AG08396 (cell line): ENCODE data around the gene CCNL2.
"Not testable (repeated sequence)": the region's sequence is repeated elsewhere in the genome, so short reads cannot be mapped to it uniquely, and the experiment has no call there.

ENCODE experiments used
- DNase-seq: peaks from one replicate; pipeline ENCODE4 v3.0.0; 2012; ENCODE audit warnings: low spot score, mixed read lengths

The CCNL2 gene

GRCh38 chr1:1419813-1420653 is 20.9 kb upstream of the CCNL2 start:
- DNase-seq: peak; percentile 75

DNA sequence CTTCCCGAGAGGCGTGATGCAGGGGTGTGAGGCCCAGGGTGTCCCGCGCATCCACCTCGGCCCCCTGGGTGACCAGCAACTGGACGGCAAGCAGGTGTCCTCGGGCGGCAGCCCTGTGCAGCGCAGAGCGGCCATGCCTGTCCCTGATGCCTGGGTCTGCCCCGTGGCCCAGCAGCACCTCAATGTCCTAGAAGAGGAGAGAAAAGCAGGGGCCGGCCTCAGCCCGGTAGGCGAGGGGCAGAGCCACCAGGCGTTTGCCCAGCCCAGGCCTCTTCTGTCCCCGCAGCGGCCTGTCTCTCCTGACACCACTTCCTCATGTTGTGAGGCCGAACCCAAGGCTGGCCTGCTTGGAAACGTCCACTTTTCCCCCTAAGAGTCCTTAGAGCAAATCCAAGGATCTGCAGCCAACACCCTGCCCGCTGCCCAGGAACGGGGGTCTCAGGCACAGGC is 20.3 kb upstream of the CCNL2 start:
- no peak for DNase-seq

- DNase-seq: no peak
Observed at GRCh38 chr1:1418464-1419362, 19.6 kb upstream of the CCNL2 start.

DNA sequence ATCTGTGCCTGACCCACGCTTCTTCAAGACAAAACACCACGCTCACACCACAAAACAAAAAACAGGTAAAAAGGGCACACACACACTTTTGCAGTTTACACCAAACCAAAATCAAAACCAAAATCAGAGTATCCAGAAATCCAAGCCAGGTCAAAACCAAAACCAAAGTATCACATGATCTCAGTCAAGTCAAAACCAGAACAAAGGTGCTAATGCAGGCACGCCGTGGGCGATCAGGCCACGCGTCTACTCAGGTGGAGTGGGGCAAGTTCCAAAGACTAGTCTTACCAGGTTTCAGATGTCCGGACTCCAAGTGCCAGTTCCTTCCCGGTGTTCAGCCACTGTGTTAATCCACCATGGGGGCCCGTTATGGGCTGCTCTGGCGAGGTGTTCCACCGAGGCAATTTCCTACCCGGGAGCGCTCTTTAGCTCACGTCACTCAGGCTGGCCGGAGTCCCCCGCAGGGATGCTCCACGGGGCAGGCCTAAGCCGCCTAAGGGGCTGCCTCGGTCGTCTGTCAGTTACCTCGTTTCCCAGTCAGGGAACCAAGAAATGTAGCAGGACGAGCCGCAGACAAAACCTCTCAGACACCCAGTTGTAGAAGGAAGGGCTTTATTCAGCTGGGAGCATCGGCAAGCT is 18.8 kb upstream of the CCNL2 start:
- DNase-seq: not testable (repeated sequence)

GRCh38 chr1:1417396-1417795 is 18.3 kb upstream of the CCNL2 start:
- not testable (repeated sequence) for DNase-seq

DNA sequence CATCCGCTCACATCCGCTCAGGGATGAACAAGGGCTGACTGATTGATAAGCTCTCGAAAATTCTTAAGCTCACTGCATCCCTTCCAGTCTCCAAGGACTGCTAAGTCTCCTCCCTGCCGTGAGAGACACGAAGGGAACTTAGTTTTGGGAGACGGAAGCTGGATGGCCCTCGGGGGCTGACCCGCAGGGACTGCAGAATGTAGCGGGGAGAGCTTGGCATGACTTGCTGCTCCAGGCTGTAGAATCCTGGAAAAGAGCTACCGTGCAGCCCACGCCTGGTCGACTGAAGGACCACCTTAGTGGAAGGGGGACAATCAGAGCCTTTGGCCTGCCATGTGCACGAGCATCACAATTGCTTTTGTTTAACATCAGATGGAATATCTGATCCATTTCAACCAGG is 16.6 kb upstream of the CCNL2 start:
- DNase-seq: no peak

DNA sequence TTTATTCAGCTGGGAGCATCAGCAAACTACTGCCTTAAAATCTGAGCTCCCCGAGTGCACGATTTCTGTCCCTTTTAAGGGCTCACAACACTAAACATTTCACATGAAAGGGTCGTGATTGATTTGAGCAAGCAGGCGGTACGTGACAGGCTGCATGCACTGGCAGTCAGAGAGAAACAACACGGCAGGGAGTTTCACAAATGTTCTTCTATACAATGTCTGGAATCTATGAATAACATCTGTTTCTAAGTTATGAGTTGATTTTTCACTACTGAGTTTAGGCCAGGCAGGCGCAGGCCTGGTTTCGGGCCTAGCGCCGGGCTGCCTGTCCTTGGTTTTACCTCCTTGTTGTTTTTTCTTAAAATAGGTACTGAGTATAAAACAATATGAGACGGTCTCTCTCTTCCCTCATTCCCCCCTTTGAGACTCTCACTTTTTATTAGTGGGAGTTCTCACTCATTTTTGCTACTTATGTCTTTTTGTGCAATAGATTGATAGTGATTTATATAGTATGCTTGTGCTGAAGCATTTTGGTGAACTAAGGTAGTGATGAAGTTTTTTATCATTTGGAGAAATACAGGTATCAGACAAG is 13.3 kb upstream of the CCNL2 start:
- DNase-seq: not testable (repeated sequence)

DNA sequence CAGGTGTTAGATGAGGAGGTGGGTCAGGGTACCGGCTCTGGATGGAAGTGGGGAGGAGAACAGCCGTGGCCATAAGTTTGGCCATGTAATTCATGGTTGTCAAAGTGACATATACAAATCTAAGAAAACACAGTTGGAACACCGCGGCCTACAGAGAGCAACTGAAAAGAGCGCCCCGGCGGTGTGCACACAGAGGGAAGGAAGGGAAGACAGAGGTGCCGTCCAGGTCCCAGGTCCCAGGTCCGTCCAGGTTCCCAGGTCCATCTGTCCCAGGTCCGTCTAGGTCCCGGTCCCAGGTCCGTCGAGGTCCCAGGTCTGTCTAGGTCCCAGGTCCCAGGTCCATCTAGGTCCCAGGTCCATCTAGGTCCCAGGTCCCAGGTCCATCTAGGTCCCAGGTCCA is 12.5 kb upstream of the CCNL2 start:
- no peak for DNase-seq

- DNase-seq: not testable (repeated sequence)
Observed at GRCh38 chr1:1410238-1410637, 11.1 kb upstream of the CCNL2 start.

DNA sequence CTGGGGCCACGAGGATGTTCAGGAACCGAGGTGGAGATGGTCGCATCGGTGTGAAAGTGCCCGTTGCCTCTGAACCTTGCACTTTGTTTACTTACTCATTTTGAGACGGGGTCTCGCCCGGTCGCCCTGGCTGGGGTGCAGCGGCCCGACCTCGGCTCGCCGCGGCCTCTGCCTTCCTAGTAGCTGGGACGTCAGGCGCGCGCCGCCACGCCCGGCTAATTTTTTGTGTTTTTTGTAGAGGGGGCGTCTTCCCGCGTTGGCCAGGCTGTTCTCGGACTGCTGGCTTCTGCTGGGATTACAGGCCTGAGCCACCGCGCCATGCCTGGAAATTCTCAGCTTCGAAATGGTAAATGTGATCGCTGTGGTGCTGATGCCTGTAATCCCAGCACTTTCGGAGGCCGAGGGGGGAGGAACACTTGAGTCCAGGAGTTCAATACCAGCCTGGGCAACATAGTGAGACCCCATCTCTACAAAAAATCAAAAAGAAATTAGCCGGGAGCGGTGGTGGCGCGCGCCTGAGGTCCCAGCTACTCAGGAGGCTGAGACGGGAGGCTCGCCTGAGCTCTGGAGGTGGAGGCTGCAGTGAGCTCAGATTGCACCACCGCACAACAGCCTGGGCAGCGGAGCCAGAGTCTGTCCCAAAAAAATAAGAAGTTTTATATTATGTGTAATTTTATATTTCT is 8.6 kb upstream of the CCNL2 start:
- DNase-seq: peak; percentile 69

DNA sequence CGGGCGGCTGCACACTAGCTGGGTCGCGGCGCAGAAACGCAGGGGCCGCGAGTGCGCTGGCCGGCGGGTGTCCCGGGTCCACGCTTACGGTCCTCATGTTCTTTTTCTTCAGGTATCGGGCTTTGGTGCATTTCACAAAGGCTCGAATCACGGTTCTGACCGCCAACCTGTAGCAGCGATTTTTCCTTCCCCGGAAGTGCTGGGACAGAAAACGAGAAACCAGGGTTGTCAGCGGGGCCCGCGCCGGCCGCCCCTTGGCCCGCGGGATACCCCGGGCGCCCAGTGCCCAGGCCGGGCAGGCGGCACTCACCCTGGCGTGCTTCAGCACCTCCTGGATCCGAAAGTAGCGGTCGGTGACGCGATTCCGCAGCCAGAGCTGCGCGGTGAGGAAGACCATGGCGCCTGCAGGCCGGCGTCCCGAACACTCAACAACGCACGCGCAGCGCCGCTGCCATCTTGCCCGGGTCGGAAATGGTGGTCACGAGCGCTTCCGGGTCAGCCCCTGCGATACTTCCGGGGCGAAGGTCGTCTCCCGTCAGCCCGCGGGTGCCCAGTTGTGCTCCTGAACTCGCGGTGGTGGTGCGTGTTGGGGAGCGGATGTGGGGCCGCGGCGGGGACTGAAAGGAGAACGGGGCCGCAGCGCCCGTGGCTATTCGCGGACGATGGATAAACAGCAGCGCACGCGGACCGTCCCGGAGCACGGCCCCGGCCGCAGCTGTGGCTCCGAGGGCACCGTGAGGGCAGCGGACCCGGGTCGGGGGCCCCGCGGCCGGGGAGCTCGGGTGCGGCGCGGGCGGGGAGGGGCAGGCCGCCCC is 7.9 kb upstream of the CCNL2 start, which contains the start of gene MRPL20:
TSS of gene MRPL20 (minus strand) at position 473 of the 815 bp plus-strand sequence. CDS start at position 397, 76 bp downstream.
- DNase-seq: peak; percentile 97

DNA sequence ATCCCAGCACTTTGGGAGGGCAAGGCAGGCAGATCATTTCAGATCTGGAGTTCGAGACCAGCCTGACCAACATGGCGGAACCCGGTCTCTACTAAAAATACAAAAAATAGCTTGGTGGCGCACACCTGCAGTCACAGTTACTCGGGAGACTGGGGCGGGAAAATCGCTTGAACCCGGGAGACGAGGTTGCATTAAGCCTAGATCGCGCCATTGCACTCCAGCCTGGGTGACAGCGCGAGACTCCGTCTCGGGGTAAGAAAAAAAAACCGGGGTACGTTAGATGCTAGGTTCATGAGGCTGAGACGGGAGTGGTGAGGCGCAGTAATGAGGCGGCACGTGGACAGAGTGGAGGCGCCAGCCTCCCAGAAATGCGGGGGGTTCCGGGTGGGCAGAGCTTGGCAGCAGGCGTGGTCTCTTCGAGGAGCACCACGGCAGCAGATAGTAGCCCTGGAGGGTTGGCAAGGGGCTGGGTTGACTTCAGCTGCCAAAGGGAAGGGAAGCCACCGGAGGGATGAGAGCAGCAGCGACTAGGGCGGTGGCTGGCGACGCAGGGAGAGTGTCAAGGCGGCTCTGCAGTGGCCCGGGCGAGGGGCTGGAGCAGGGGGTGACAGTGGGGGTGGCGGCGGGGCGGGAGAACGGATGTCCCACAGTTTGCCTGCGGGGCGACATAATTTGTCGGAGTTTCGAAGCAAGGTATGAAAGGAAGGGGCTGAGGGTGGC is 7.1 kb upstream of the CCNL2 start:
- DNase-seq: no peak

GRCh38 chr1:1403653-1404052 is 4.5 kb upstream of the CCNL2 start:
- DNase-seq: no peak

DNA sequence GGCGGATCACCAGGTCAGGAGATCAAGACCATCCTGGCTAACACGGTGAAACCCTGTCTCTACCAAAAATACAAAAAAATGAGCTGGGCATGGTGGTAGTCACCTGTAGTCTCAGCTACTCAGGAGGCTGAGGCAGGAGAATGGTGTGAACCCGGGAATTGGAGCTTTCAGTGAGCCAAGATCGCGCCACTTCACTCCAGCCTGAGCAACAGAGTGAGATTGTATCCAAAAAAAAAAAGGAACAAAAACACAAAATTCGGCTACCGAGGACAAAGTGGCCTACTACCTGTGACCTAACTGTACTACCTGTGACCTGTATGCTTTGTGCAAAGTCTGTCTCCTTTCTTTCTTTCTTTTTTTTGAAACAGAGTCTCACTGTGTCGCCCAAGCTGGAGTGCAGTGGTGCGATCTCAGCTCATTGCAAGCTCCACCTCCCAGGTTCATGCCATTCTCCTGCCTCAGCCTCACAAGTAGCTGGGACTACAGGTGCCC is 3.8 kb upstream of the CCNL2 start:
- DNase-seq: not testable (repeated sequence)

DNA sequence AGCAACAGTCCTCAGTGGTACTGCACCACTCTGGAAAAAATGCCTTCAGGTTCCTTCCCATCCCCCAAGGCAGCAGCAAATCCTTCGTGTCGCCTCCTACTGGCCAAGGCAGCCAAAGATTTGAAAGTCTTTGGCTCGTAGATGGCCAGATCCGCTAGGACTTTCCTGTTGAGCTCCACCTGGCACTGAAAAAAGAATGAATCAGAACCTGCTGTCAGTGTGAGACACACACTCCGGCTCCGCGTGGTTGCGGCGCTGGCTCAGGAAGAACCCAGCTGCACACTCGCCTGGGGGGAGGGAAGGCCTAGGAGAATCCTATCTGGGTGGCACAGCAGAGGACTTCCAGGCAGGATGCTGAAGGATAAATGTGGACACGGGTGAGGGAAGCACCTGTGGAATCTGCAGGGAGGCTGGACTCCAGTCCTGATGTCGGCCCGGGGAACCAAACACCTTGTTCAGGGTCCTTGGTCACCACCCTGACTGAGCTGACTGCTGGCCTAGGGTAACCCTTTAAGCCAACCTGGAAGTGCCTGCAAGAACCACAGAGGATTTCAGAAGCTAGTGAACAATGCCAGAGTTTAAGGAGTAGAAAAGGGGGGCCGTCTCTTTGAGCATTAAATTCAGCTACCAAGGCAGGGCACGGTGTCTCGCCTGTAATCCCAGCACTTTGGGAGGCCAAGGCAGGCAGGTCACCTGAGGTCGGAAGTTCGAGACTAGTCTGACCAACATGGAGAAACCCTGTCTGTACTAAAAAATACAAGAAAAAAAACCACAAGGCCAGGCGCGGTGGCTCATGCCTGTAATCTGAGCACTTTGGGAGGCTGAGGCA is 3.2 kb upstream of the CCNL2 start:
- DNase-seq: peak; percentile 72

- DNase-seq: no peak
Observed at GRCh38 chr1:1401457-1402010, 2.4 kb upstream of the CCNL2 start.

DNA sequence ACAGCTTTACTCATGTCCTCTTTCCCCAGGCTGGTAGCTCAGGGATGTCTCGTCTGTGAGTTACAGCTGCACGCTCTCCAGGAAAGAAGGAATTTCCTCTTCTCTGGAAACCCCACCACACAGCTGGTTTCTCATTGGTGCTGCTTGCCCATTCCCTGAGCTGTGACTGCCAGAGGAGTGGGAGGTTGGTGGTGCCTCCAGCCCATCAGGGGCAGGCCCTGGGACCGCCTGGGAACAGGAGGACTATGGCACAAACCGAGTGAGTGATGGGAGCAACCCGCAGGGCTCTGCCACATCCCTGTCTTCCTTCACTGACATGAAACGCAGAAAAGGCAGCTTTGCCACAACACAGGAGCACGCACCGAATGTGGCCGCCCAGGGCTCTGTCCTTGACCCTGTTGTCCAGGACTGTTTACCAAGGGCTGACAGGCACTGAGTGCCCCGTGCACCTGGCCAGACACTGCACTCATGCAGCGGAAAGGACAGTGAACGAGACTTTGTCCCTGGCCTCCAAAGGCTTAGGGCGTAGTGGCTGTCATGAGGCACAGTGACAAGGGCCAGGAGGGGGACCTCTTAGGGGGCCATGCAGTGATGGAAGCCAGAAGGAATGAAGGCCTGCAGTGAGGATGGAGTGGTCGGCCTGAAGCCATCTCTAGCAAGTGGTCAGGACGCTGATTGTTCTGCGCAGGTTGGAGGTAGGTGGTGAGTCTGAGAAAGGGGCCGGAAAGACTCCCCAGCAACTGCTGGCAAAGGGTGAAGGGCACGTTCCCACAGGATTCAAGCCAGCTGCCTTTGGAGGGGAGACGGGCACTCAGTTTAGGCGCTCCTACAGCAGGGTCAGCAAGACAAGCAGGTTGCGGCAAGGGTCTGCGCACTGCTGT is 1.7 kb upstream of the CCNL2 start:
- no peak for DNase-seq
